Measurements from ENCODE around the gene NR3C1.

NR3C1 gene

DNA sequence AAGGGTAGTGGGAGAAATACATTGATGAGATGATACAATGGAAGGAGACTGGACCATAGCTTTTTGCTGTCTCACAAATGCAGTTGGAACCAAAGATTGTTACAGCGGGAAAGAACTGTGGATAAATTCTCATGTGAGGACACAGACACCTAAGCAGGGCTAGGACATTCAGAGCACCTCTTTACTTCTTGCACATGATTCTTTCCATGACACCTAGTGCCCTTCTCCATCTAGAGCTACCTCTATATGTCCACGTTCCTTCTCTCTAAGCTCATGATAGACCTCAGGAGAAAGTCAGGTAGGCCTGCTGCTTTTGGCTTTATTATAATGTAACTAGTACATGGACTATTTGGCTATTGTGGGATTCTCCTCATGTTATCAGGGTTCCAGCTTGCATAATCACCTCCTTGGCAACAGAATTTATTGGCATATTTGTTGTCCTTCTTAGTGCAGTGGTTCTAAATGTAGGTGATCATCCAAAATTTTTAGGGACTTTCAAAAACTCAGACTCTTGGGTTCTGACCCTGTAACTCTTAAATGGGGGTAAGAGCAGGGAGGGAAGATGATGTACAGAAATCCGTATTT, 27.2 kb downstream of the NR3C1 start:
- H3K36me3 ChIP-seq (ENCODE audit: insufficient read depth, low read length) = no peaks in the 10 kb centered on the region
- H3K27me3 ChIP-seq (ENCODE audit: insufficient read depth, low read length) = no peaks in the 10 kb centered on the region
- 0 out of 2 replicates have a peak overlapping the region, but pooled peaks have one; percentile 9 for H3K9ac ChIP-seq (ENCODE audit: low read depth, low read length)
- H3K4me1 ChIP-seq (ENCODE audit: insufficient read depth, low read length) = peaks cover 17% of the 10 kb centered on the region
- H3K4me3 ChIP-seq (ENCODE audit: low read length) = no peak overlapping the region
- H3K27ac ChIP-seq (ENCODE audit: low read depth, low read length) = 0 out of 2 replicates have a peak overlapping the region, but pooled peaks have one; percentile 22
- 83% methylated on average over 3 of the region's 3 CpGs for WGBS
- H3K9me3 ChIP-seq (ENCODE audit: insufficient read depth, low read depth, low read length) = no peaks in the 10 kb centered on the region

DNA sequence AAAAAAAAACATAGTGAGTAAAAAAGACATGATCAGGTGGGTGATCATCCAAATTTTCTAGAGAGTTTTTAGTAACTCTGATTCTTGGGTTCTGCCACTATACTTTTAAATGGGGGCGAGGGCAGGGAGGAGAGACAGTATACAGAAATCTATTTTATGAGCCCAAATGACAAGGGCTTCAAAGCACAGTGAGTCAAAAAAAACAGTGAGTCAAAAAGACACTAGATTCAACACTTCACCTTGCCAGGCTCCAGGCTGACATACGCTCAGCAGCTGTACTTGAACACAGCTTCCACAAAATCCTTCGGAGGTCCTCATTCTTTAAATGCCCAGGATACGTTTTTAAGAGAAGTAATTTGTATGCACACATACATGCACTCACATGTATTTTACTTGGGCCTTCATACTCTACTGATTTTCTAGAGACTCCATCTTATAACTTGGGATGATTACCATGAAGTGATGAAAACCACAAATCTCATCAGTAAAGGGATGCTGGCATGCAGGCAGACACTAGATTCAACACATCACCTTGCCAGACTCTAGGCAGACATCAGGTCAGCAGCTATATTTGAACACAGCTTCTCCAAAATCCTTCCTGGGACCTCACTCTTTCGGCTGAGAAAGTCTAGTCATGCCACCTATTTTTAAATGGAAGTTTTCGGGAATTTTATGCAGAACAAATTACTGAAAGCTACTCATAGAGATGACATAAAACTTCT, 28.8 kb downstream of the NR3C1 start:
- Histone ChIP-seq H3K27ac (ENCODE audit: low read depth, low read length) (no peak overlapping the region), H3K4me1 (ENCODE audit: insufficient read depth, low read length) (peaks cover 17% of the 10 kb centered on the region)

DNA sequence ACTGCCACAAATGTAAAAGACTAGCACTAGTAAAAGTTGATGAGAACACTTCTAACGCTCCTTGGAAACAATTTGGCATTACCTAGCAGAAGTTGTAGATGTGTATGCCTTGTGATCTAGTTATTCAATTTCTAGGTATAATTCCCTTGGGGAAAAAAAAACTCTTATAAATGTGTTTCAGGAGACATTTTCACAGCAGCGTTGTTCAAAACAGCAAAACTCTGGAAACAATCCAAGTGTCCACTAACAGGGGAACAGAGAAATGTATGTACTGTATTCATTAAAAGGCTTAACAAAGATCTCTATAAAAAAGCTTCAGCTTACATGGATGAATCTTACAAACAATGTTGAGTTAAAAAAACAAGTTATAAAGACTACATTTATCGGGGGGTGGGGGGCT, 30.4 kb downstream of the NR3C1 start:
- Histone ChIP-seq H3K4me1 (ENCODE audit: insufficient read depth, low read length) (peaks cover 17% of the 10 kb centered on the region), H3K9me3 (ENCODE audit: insufficient read depth, low read depth, low read length) (no peaks in the 10 kb centered on the region), H3K4me3 (ENCODE audit: low read length) (no peak overlapping the region), H3K27me3 (ENCODE audit: insufficient read depth, low read length) (no peaks in the 10 kb centered on the region), H3K9ac (ENCODE audit: low read depth, low read length) (no peak overlapping the region), H3K27ac (ENCODE audit: low read depth, low read length) (no peak overlapping the region), H3K36me3 (ENCODE audit: insufficient read depth, low read length) (no peaks in the 10 kb centered on the region)
- 98% methylated on average over 3 of the region's 3 CpGs for whole genome bisulfite sequencing

More for the DNA sequence above, 28.8 kb downstream of the NR3C1 start:
- no peak overlapping the region for H3K9ac ChIP-seq (ENCODE audit: low read depth, low read length)
- H3K9me3 ChIP-seq (ENCODE audit: insufficient read depth, low read depth, low read length) = no peaks in the 10 kb centered on the region
- WGBS = 97% methylated on average over 6 of the region's 6 CpGs
- H3K4me3 ChIP-seq (ENCODE audit: low read length) = no peak overlapping the region
- H3K36me3 ChIP-seq (ENCODE audit: insufficient read depth, low read length) = no peaks in the 10 kb centered on the region
- H3K27me3 ChIP-seq (ENCODE audit: insufficient read depth, low read length) = no peaks in the 10 kb centered on the region

DNA sequence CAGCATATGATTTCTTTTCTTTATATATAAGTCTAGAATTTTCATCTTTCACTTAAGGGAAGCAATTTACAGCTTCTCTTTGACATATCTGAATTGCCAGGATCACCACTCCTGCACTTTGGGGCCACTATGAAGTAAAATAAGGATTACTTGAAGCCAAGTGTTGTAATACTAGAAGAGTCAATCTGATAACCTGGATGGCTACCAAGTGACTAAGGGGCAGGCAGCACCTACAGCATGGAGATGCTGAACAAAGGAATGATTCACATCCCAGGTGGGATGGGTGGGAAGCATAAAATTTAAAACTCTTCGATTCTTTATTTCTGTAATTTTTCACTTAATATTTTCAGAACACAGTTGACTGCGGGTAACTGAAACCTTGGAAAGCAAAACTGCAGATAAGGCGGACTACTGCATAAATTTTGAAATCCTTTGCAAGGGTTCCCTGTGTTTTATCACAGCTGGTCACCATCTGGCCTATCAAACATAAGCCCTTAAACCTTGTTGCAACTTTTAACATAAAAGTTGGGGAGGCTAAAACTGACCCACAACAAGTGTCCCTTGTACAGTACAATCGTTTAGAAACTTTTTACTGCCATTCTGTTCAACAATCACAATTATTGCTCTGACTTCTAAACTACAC, 31.2 kb downstream of the NR3C1 start:
- Histone ChIP-seq H3K4me1 (ENCODE audit: insufficient read depth, low read length) (peaks cover 12% of the 10 kb centered on the region), H3K27me3 (ENCODE audit: insufficient read depth, low read length) (no peaks in the 10 kb centered on the region), H3K27ac (ENCODE audit: low read depth, low read length) (no peak overlapping the region), H3K9me3 (ENCODE audit: insufficient read depth, low read depth, low read length) (no peaks in the 10 kb centered on the region), H3K36me3 (ENCODE audit: insufficient read depth, low read length) (no peaks in the 10 kb centered on the region), H3K4me3 (ENCODE audit: low read length) (no peak overlapping the region), H3K9ac (ENCODE audit: low read depth, low read length) (no peak overlapping the region)
- WGBS = 97% methylated on average over 4 of the region's 4 CpGs

DNA sequence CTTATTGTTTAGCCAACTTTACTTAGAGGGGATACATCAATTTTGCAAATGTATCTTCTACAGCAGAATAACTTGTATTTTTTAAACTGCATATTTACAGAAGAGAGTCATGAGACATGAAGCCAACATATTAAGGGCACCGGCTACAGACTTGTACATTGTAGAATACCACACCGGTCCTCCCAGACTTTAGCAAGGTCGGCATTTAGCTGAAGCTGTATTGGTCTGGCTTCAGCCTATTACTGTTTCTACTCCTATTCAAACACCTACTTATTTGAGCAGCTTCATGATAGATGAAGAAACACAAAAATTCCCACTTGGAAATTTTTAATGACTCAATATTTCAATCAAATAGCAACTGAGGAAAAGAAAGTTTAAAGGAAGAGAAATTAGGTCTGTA, 33.0 kb downstream of the NR3C1 start:
- Histone ChIP-seq H3K4me1 (ENCODE audit: insufficient read depth, low read length) (no peaks in the 10 kb centered on the region), H3K9me3 (ENCODE audit: insufficient read depth, low read depth, low read length) (no peaks in the 10 kb centered on the region), H3K4me3 (ENCODE audit: low read length) (no peak overlapping the region), H3K36me3 (ENCODE audit: insufficient read depth, low read length) (no peaks in the 10 kb centered on the region), H3K27me3 (ENCODE audit: insufficient read depth, low read length) (no peaks in the 10 kb centered on the region), H3K27ac (ENCODE audit: low read depth, low read length) (no peak overlapping the region), H3K9ac (ENCODE audit: low read depth, low read length) (no peak overlapping the region)
- WGBS = 97% methylated on average over 3 of the region's 3 CpGs

DNA sequence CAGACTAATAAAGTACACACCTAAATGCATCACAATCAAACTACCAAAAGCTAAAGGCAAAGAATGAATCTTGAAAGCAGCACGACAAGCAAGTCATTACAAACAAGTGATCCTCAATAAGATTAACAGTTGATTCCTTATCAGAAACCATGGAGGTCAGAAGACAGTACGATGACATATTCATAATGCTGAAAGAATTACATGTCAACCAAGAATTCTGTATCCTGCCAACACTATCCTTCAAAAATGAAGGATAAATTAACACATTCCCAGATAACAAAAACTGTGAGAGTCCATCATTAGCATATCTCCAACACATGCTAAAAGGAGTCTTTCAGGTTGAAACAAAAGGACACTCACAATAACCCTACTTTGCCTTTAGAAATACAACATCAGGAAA, 39.4 kb downstream of the NR3C1 start:
- peak overlapping the region; percentile 25; the same call in 1 of the 2 replicates for H3K27ac ChIP-seq (ENCODE audit: low read depth, low read length)
- H3K36me3 ChIP-seq (ENCODE audit: insufficient read depth, low read length) = no peaks in the 10 kb centered on the region
- peaks cover 10% of the 10 kb centered on the region for H3K4me1 ChIP-seq (ENCODE audit: insufficient read depth, low read length)
- WGBS = 91% methylated on average over 2 of the region's 2 CpGs
- no peak overlapping the region for H3K4me3 ChIP-seq (ENCODE audit: low read length)
- H3K9ac ChIP-seq (ENCODE audit: low read depth, low read length) = no peak overlapping the region
- H3K27me3 ChIP-seq (ENCODE audit: insufficient read depth, low read length) = no peaks in the 10 kb centered on the region
- H3K9me3 ChIP-seq (ENCODE audit: insufficient read depth, low read depth, low read length) = peaks cover 5% of the 10 kb centered on the region; the same call in 1 of the 2 replicates

DNA sequence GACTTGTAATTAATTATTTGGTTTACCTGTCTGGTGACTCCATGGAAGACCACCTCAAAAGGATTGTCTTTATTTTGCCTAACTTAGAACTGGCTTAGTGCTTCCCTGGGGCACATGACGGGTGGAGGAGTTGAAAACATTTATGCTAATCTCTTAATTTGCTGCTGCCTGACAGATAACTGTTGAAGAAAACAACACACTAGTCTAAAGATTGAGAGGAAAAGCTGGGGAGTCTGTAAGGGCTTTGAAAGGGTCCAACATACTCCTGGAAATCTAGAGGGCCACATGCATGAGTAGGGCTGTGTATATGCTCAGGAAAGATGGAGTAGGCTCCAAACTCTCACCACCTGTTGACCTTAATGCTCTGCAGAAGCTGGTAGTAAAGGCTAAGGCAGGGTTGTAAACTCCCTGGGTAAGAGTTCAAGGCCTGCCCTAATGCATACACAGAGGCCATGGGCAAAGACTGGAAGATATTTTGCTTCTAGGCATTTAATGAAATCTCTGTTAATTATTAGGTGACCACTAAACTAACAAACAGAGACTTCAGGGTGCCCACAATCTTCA, 40.7 kb downstream of the NR3C1 start:
- H3K27ac ChIP-seq (ENCODE audit: low read depth, low read length) = no peak overlapping the region
- H3K36me3 ChIP-seq (ENCODE audit: insufficient read depth, low read length) = no peaks in the 10 kb centered on the region
- peaks cover 10% of the 10 kb centered on the region for H3K4me1 ChIP-seq (ENCODE audit: insufficient read depth, low read length)
- H3K9me3 ChIP-seq (ENCODE audit: insufficient read depth, low read depth, low read length) = peaks cover 5% of the 10 kb centered on the region; the same call in 1 of the 2 replicates
- 75% methylated on average over 1 of the region's 1 CpG for WGBS
- no peak overlapping the region for H3K9ac ChIP-seq (ENCODE audit: low read depth, low read length)
- no peaks in the 10 kb centered on the region for H3K27me3 ChIP-seq (ENCODE audit: insufficient read depth, low read length)
- no peak overlapping the region for H3K4me3 ChIP-seq (ENCODE audit: low read length)

DNA sequence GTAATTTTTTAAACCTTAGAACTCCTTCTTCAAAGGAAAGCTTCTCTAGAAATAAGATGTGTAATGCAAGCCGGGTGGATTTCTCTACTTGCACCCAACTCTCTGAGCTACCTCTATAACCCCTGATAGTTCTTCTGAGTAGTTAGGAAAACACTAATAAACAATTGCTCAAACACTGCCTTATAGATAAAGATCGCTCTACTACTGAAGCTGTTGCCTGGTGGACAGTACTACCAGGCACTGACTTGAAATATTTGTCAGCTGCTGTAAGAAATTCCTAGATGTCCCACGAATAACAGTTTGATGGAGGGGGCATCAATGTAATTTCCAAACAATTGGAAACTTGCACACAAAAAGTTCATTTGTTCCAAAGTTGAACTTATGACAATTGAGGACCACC, 42.0 kb downstream of the NR3C1 start:
- Histone ChIP-seq H3K9ac (ENCODE audit: low read depth, low read length) (no peak overlapping the region), H3K36me3 (ENCODE audit: insufficient read depth, low read length) (no peaks in the 10 kb centered on the region), H3K4me1 (ENCODE audit: insufficient read depth, low read length) (peaks cover 10% of the 10 kb centered on the region), H3K4me3 (ENCODE audit: low read length) (no peak overlapping the region), H3K27ac (ENCODE audit: low read depth, low read length) (no peak overlapping the region), H3K9me3 (ENCODE audit: insufficient read depth, low read depth, low read length) (peaks cover 5% of the 10 kb centered on the region; the same call in 1 of the 2 replicates), H3K27me3 (ENCODE audit: insufficient read depth, low read length) (no peaks in the 10 kb centered on the region)
- 97% methylated on average over 2 of the region's 3 CpGs for WGBS

DNA sequence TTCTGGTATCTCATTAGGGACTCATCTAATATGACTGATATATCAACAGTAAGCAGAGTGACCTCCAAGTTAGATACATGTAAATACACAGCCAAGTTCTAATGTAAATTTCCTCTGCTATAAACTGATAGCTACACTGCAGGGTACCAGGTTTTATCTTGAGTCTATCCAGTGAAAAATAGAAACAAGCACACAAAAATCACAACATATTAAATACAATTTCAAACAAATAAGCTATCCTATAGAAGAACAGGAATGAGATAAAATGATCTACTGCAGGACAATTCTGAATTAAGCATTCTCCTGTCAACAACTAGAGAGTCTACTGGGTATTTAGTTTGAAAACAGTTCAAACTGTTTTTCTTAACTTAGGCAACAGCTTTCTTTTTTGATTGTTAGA, 42.7 kb downstream of the NR3C1 start:
- Histone ChIP-seq H3K27me3 (ENCODE audit: insufficient read depth, low read length) (no peaks in the 10 kb centered on the region), H3K9ac (ENCODE audit: low read depth, low read length) (no peak overlapping the region), H3K36me3 (ENCODE audit: insufficient read depth, low read length) (no peaks in the 10 kb centered on the region), H3K4me1 (ENCODE audit: insufficient read depth, low read length) (peaks cover 10% of the 10 kb centered on the region), H3K27ac (ENCODE audit: low read depth, low read length) (no peak overlapping the region), H3K4me3 (ENCODE audit: low read length) (no peak overlapping the region), H3K9me3 (ENCODE audit: insufficient read depth, low read depth, low read length) (peaks cover 5% of the 10 kb centered on the region; the same call in 1 of the 2 replicates)

DNA sequence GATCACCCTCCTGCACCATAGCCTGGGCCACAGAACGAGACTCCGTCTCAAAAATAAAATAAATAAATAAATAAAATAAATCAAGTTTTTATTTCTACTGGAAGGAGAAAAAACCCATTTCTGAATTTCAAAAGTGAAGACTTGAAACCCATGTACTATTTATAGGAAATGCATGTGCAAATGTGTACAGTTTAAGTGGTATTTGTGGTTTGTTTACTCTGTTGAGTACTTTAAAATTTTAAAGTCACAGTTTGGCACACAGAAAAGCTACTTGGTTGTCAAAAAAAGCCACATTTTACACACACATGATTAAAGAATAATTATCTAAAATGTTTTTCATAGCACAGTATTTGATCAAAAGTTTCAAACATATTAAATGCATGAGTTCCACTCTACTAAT, 43.6 kb downstream of the NR3C1 start:
- Histone ChIP-seq H3K9me3 (ENCODE audit: insufficient read depth, low read depth, low read length) (peaks cover 5% of the 10 kb centered on the region; the same call in 1 of the 2 replicates), H3K27me3 (ENCODE audit: insufficient read depth, low read length) (no peaks in the 10 kb centered on the region), H3K4me1 (ENCODE audit: insufficient read depth, low read length) (peaks cover 14% of the 10 kb centered on the region), H3K4me3 (ENCODE audit: low read length) (no peak overlapping the region), H3K27ac (ENCODE audit: low read depth, low read length) (no peak overlapping the region), H3K9ac (ENCODE audit: low read depth, low read length) (no peak overlapping the region), H3K36me3 (ENCODE audit: insufficient read depth, low read length) (no peaks in the 10 kb centered on the region)
- WGBS = no CpG with 5 or more reads among the region's 2 CpGs
